Naive thymus-derived CD4-positive, alpha-beta T cell (primary cell): Measurements from ENCODE around the gene GSTM1. TPM values are rescaled to one million over a fixed set of nuclear protein-coding genes. Genes with fewer than 3 reads are reported as not detected.

Experiments
- ATAC-seq: fragments of 150-1000 bp; cut with Tn5 transposase; 2 replicates; pipeline ENCODE4 v1.10.0; 2021; ENCODE audit warnings: mild to moderate bottlenecking, moderate library complexity
- CTCF ChIA-PET: fragments of 350-600 bp; sonication (Branson Sonifier 250); formaldehyde crosslinking; loops from one replicate; lab custom pipeline; 2021; ENCODE audit warnings: antibody characterized with exemption; lab: Charles Lee
- POLR2A ChIA-PET: fragments of 350-600 bp; sonication (Branson Sonifier 250); formaldehyde crosslinking; loops from one replicate; lab custom pipeline; 2021; ENCODE audit warnings: antibody characterized with exemption, inconsistent platforms; lab: Charles Lee
- DNase-seq, 9 donors: peaks; one replicate each; pipeline versions ENCODE4 v3.0.0 to v3.0.0-alpha.2; 2020 to 2022; ENCODE audit warnings: mixed read lengths in 1 of 9
- H3K27ac ChIP-seq: one replicate; pipeline ENCODE4 v1.7.0; 2013; ENCODE audit warnings: mild to moderate bottlenecking, low read depth, low read length, moderate library complexity
- H3K27me3 ChIP-seq, 2 donors: one replicate each; pipeline ENCODE4 v1.7.0; 2013; ENCODE audit warnings: low read length in 2 of 2, mild to moderate bottlenecking in 2 of 2, moderate library complexity in 2 of 2; ENCODE audit not compliant: control insufficient read depth in 2 of 2, insufficient read depth in 2 of 2
- H3K36me3 ChIP-seq, 3 experiments: 1 replicate in 2 of 3; 2 replicates in 1 of 3; pipeline ENCODE4 v1.7.0; 2013; ENCODE audit warnings: low read length in 3 of 3, mild to moderate bottlenecking in 3 of 3, moderate library complexity in 1 of 3; ENCODE audit not compliant: insufficient read depth in 3 of 3, control insufficient read depth in 2 of 3
- H3K4me1 ChIP-seq, 2 donors: one replicate each; pipeline ENCODE4 v1.7.0; 2013; ENCODE audit warnings: low read length in 2 of 2, mild to moderate bottlenecking in 2 of 2, moderate library complexity in 1 of 2; ENCODE audit not compliant: control insufficient read depth in 2 of 2, insufficient read depth in 2 of 2
- H3K4me3 ChIP-seq: 2 replicates; pipeline ENCODE4 v1.7.0; 2013; ENCODE audit warnings: mild to moderate bottlenecking, low read length
- H3K9me3 ChIP-seq, 3 experiments: 1 replicate in 2 of 3; 2 replicates in 1 of 3; pipeline ENCODE4 v1.7.0; 2013; ENCODE audit warnings: low read length in 3 of 3; ENCODE audit not compliant: control insufficient read depth in 2 of 3
- H3K27ac Mint-ChIP-seq, 9 donors: one replicate each; pipeline ENCODE4 v1.8.0; 2020 to 2022; ENCODE audit warnings: mixed read lengths in 9 of 9, mild to moderate bottlenecking in 8 of 9, moderate library complexity in 5 of 9, inconsistent platforms in 2 of 9
- H3K27me3 Mint-ChIP-seq, 5 donors: one replicate each; pipeline ENCODE4 v1.8.0; 2021 to 2022; ENCODE audit warnings: mixed read lengths in 5 of 5, mild to moderate bottlenecking in 1 of 5
- H3K36me3 Mint-ChIP-seq, 5 donors: one replicate each; pipeline ENCODE4 v1.8.0; 2020 to 2022; ENCODE audit warnings: mixed read lengths in 5 of 5, mild to moderate bottlenecking in 3 of 5, inconsistent platforms in 1 of 5
- H3K4me1 Mint-ChIP-seq, 7 donors: one replicate each; pipeline ENCODE4 v1.8.0; 2020 to 2022; ENCODE audit warnings: mixed read lengths in 7 of 7, mild to moderate bottlenecking in 3 of 7, inconsistent platforms in 1 of 7
- H3K4me3 Mint-ChIP-seq, 10 donors: one replicate each; pipeline ENCODE4 v1.8.0; 2020 to 2022; ENCODE audit warnings: mild to moderate bottlenecking in 10 of 10, mixed read lengths in 10 of 10, moderate library complexity in 6 of 10, inconsistent platforms in 2 of 10
- H3K9me3 Mint-ChIP-seq, 11 donors: one replicate each; pipeline ENCODE4 v1.8.0; 2020 to 2022; ENCODE audit warnings: mixed read lengths in 11 of 11, mild to moderate bottlenecking in 4 of 11, inconsistent platforms in 1 of 11, moderate library complexity in 1 of 11
- intact Hi-C, 2 donors: fragments of 100-400 bp; cut with micrococcal nuclease; formaldehyde crosslinking; loops; one replicate each; pipeline ENCODE4 v1.15.1; 2023
- polyA plus RNA-seq, 2 donors: library from polyadenylated mRNA; unstranded; fragments of 300-500 nt; fragmentation: Illumina TruSeq; gene quantifications; one replicate each; pipeline ENCODE4 v1.2.3, GENCODE V29; 2021
- total RNA-seq, 6 experiments: library from RNA in 5 of 6; stranded (reverse) in 5 of 6; gene quantifications; 1 replicate in 5 of 6; 2 replicates in 1 of 6; pipeline ENCODE4 v1.2.3 and lab custom pipeline; 2021 to 2026

The GSTM1 gene
- total and polyA plus RNA-seq, 7 experiments from 2014 or later, result 45.9 to 83.6 (median 62.4) TPM; not detected in 4

DNA sequence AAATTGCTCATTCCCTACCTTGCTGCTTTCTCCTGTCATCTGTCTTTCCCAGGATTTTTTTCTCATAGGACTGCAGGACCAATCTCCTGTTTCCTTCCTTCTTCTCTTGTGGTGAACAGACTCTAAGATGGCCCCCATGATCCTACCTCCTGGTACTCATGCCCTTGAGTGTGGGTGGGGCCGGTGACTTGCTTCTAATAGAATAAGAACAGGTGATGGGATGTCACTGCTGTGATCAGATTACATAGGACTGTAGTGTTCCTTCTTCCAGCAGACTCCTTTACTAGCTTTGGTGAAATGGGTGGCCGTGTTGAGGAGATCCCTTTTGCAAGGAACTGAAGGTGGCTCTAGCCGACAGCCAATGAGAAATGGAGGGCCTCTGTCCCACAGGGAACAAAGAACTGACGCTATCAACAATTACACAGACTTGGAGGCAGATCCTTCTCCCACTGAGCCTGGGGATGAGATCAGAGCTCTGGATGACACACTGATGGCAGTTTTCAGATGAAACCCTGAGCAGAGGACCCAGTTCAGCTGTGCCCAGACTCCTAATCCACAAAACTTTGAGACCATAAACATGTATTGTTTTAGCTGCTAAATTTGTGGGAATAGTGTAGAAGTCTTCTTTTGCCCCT, 45.7 kb downstream of the GSTM1 start:
- H3K4me3 Mint-ChIP-seq, result no peak overlapping the region
- peaks cover 0 to 15% (median 3%) of the 10 kb centered on the region in 5 donors for H3K36me3 Mint-ChIP-seq
- no peak overlapping the region for H3K27ac ChIP-seq
- no peak for ATAC-seq
- no peak overlapping the region for H3K4me3 ChIP-seq
- CTCF ChIA-PET, result no interaction called here
- no peak overlapping the region for H3K27ac Mint-ChIP-seq
- no peaks in the 10 kb centered on the region for H3K9me3 ChIP-seq
- DNase-seq, result no peak
- H3K27me3 Mint-ChIP-seq, result peaks cover 0 to 45% (median 0%) of the 10 kb centered on the region in 5 donors
- no peaks in the 10 kb centered on the region for H3K9me3 Mint-ChIP-seq
- peaks cover 0 to 3% (median 0%) of the 10 kb centered on the region in 7 donors for H3K4me1 Mint-ChIP-seq
- intact Hi-C loops, result no loop called here
- POLR2A ChIA-PET, result no interaction called here
- H3K4me1 ChIP-seq, result no peaks in the 10 kb centered on the region
- peaks cover 0 to 3% of the 10 kb centered on the region in 2 donors for H3K27me3 ChIP-seq
- peaks cover 0 to 16% (median 0%) of the 10 kb centered on the region in 3 experiments for H3K36me3 ChIP-seq

DNA sequence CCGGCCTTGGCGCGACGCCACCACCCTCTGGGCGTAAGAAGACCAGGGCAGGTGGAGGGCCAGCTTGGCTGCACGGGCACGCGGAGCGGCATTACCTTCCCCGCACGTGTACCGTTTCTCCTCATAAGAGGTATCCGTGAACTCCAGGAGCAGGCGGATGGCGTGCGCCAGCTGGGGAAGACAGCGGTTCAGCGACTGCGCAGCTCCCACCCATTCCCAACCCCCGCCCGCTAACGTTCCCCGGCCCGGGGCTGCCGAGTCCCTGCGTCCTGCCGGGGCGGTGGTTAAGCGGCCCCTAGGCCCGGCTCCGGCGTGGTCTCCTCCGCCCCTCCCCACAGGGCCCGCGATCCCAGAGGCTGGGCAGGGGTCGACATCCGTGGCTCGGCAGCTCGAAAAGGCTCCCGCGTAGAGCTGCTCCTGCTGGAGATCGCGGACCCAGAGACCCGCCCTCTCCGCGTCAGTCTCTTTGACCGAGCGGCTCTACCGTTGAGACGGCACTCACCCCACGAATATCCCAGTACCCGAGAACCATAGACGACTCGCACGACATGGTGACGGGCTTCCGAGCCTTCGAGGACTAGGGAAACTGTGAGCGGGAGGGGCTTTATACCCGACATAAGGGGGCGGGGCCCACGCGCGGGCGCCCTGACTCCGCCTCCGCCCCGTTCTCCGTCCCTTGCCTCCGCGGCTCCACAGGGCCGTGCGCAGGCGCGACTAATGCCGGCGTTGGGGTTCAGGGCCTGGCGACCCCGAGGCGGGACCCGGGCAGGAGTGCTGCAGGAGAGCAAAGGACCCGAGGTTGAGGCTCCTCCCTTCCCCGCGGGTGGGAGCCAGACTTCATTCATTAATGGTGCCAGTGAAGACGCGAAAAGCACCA, 52.4 kb downstream of the GSTM1 start:
- CTCF ChIA-PET, result interaction anchor here (0.6 kb wide), 1 partner anchor 250 kb away, joined by 3 read pairs; no protein-coding TSS in a partner anchor

DNA sequence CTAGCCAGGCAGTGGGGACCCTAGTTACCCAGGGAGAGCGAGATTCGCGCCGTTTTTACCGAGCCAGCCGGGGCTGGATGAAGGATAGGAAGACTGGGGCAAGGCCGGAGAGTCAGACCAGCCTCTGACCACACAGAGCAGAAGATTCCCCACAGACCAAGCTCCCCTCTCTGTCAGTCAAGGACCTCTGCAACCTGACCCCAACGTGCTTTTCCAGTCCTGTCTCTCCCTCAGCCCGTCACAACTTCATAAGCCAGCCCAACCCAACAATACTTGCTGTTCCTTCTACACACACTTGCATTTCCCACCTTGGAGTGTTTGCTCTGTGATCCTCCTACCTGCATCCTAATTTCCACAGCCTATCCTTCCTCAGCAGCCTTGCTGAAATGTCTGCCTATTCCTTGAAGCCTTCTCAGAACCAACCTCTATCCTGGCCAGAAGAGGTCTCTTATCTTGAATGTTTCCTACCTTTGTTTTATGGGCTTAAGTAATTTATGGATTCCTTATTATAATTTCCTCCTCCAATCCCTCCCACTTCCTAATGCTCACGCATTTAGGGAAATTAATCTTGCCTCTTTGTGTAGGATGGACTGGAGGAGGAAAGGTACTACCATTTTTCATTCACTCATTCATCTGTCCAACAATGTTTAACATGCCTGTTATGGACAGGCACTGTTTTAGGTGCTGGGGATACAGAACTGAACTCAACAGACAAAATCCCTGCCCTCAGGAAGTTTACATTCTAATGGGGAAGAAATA, 53.2 kb downstream of the GSTM1 start, which contains the start of gene GSTM3:
Gene GSTM3 (minus strand): TSS at position 424 of the 759 bp plus-strand sequence. CDS start 751 bp downstream, outside the sequence.
- Histone ChIP-seq H3K9me3 (no peaks in the 10 kb centered on the region), H3K4me3 (peak within 1 kb of the TSS; percentile 70), H3K27me3 (no peaks in the 10 kb centered on the region), H3K36me3 (peaks cover 0 to 19% (median 0%) of the 10 kb centered on the region in 3 experiments), H3K27ac (peak within 1 kb of the TSS; percentile 81), H3K4me1 (peaks cover 0 to 11% of the 10 kb centered on the region in 2 donors)
- DNase-seq (peak in 1 of 9 donors; percentile 11), ATAC-seq (peak; percentile 8)
- H3K4me3 Mint-ChIP-seq, result peak within 1 kb of the TSS; percentile 71 to 93 (median 87)
- POLR2A ChIA-PET, result interaction anchor here (1.0 to 1.5 kb wide), 2 partner anchors 9 to 192 kb away, joined by 3 read pairs; partner anchors contain the start of gene GNAI3
- peaks cover 0 to 9% (median 3%) of the 10 kb centered on the region in 5 donors for H3K36me3 Mint-ChIP-seq
- intact Hi-C loops, result loop anchor here (1.0 to 10.0 kb wide), 5 partner anchors 54 to 244 kb away; partner anchors contain the start of genes AHCYL1 (in 2 of the 2), GSTM2 (in 2 of the 2), GNAI3 (in 1 of the 2) and GSTM1 (in 1 of the 2)
- H3K27ac Mint-ChIP-seq, result peak within 1 kb of the TSS; percentile 17 to 95 (median 72)
- peaks cover 0 to 2% (median 0%) of the 10 kb centered on the region in 11 donors for H3K9me3 Mint-ChIP-seq
- CTCF ChIA-PET, result interaction anchor here (1.9 kb wide), 1 partner anchor 244 kb away, joined by 6 read pairs; the partner anchor contains the start of gene AHCYL1
- H3K27me3 Mint-ChIP-seq, result peaks cover 0 to 54% (median 0%) of the 10 kb centered on the region in 5 donors
- peaks cover 3 to 21% (median 13%) of the 10 kb centered on the region in 7 donors for H3K4me1 Mint-ChIP-seq

More for the DNA sequence above, 52.4 kb downstream of the GSTM1 start:
- Mint-ChIP-seq H3K27me3 (peaks cover 0 to 51% (median 0%) of the 10 kb centered on the region in 5 donors), H3K4me3 (peak overlapping the region; percentile 71 to 93 (median 87)), H3K9me3 (peaks cover 0 to 2% (median 0%) of the 10 kb centered on the region in 11 donors), H3K36me3 (peaks cover 0 to 9% (median 3%) of the 10 kb centered on the region in 5 donors), H3K4me1 (peaks cover 3 to 21% (median 13%) of the 10 kb centered on the region in 7 donors), H3K27ac (peak overlapping the region; percentile 17 to 95 (median 72))
- ATAC-seq (peak; percentile 99), DNase-seq (peak; percentile 73 to 87 (median 85))
- H3K27ac ChIP-seq, result peak overlapping the region; percentile 81
- no peaks in the 10 kb centered on the region for H3K9me3 ChIP-seq
- H3K36me3 ChIP-seq, result peaks cover 0 to 19% (median 0%) of the 10 kb centered on the region in 3 experiments
- intact Hi-C loops, result loop anchor here (1.0 to 10.0 kb wide), 5 partner anchors 53 to 244 kb away; partner anchors contain the start of genes AHCYL1 (in 2 of the 2), GSTM2 (in 2 of the 2), GNAI3 (in 1 of the 2) and GSTM1 (in 1 of the 2)
- peak overlapping the region; percentile 70 for H3K4me3 ChIP-seq
- peaks cover 0 to 11% of the 10 kb centered on the region in 2 donors for H3K4me1 ChIP-seq
- H3K27me3 ChIP-seq, result no peaks in the 10 kb centered on the region
- POLR2A ChIA-PET, result interaction anchor here (1.0 to 1.5 kb wide), 2 partner anchors 10 to 191 kb away, joined by 3 read pairs; partner anchors contain the start of gene GNAI3

Other genes with a start within 250 kb of the GSTM1 start
- gene SYPL2, start 221.3 kb upstream of the GSTM1 start, total RNA-seq, result not detected
- under 1 TPM in 1 of 2 donors, not detected in 1; 0.43 TPM for gene SYPL2, start 221.3 kb upstream of the GSTM1 start, polyA plus RNA-seq
- gene ATXN7L2, start 203.9 kb upstream of the GSTM1 start, total RNA-seq, result 10 to 100 TPM; 10.5 to 12.8 (median 11.7) TPM
- 10 to 100 TPM in 1 of 2 donors, 1 to 10 TPM in 1; 4.9 to 15.2 TPM for gene ATXN7L2, start 203.9 kb upstream of the GSTM1 start, polyA plus RNA-seq
- gene CYB561D1, start 193.7 kb upstream of the GSTM1 start, total RNA-seq, result 10 to 100 TPM; 19.6 to 41.5 (median 24.1) TPM
- 10 to 100 TPM; 13.5 to 25.3 TPM for gene CYB561D1, start 193.7 kb upstream of the GSTM1 start, polyA plus RNA-seq
- 10 to 100 TPM in 3 of 5 experiments, 1 to 10 TPM in 2; 2.9 to 42.2 (median 17.7) TPM for gene AMIGO1, start 178.1 kb upstream of the GSTM1 start, total RNA-seq
- gene AMIGO1, start 178.1 kb upstream of the GSTM1 start, polyA plus RNA-seq, result 10 to 100 TPM; 17.4 to 36.2 TPM
- gene GPR61, start 147.9 kb upstream of the GSTM1 start, total RNA-seq, result under 1 TPM; 0.05 to 0.58 (median 0.42) TPM
- under 1 TPM in 1 of 2 donors, not detected in 1; 0.45 TPM for gene GPR61, start 147.9 kb upstream of the GSTM1 start, polyA plus RNA-seq
- gene GNAI3, start 139.2 kb upstream of the GSTM1 start, total RNA-seq, result 1 to 10 TPM; 4.9 to 9.3 (median 7.0) TPM
- gene GNAI3, start 139.2 kb upstream of the GSTM1 start, polyA plus RNA-seq, result 1 to 10 TPM; 7.2 to 7.7 TPM
- gene GNAT2, start 68.2 kb upstream of the GSTM1 start, total RNA-seq, result under 1 TPM in 1 of 5 experiments, not detected in 4; 0.39 TPM
- not detected for gene GNAT2, start 68.2 kb upstream of the GSTM1 start, polyA plus RNA-seq
- gene AMPD2, start 68.0 kb upstream of the GSTM1 start, total RNA-seq, result 100 to 1,000 TPM in 3 of 5 experiments, 10 to 100 TPM in 2; 82.8 to 403 (median 119) TPM
- 10 to 100 TPM; 26.2 to 51.7 TPM for gene AMPD2, start 68.0 kb upstream of the GSTM1 start, polyA plus RNA-seq
- gene GSTM4, start 31.7 kb upstream of the GSTM1 start, total RNA-seq, result 10 to 100 TPM; 14.2 to 28.4 (median 16.1) TPM
- gene GSTM4, start 31.7 kb upstream of the GSTM1 start, polyA plus RNA-seq, result 10 to 100 TPM in 1 of 2 donors, 1 to 10 TPM in 1; 3.1 to 15.0 TPM
- 100 to 1,000 TPM in 3 of 5 experiments, 10 to 100 TPM in 2; 52.2 to 201 (median 109) TPM for gene GSTM2, start 19.8 kb upstream of the GSTM1 start, total RNA-seq
- gene GSTM2, start 19.8 kb upstream of the GSTM1 start, polyA plus RNA-seq, result 10 to 100 TPM; 64.6 to 72.2 TPM
- gene GSTM5, start 24.4 kb downstream of the GSTM1 start, total RNA-seq, result under 1 TPM in 2 of 5 experiments, not detected in 3; 0.42 to 0.81 TPM
- not detected for gene GSTM5, start 24.4 kb downstream of the GSTM1 start, polyA plus RNA-seq
- 10 to 100 TPM in 2 of 5 experiments, 1 to 10 TPM in 3; 1.9 to 13.9 (median 7.7) TPM for gene GSTM3, start 53.2 kb downstream of the GSTM1 start, total RNA-seq
- 100 to 1,000 TPM in 1 of 2 donors, 10 to 100 TPM in 1; 75.6 to 130 TPM for gene GSTM3, start 53.2 kb downstream of the GSTM1 start, polyA plus RNA-seq
- gene EPS8L3, start 76.1 kb downstream of the GSTM1 start, total RNA-seq, result not detected
- not detected for gene EPS8L3, start 76.1 kb downstream of the GSTM1 start, polyA plus RNA-seq
- gene CSF1, start 223.0 kb downstream of the GSTM1 start, total RNA-seq, result 100 to 1,000 TPM in 1 of 5 experiments, 10 to 100 TPM in 1, 1 to 10 TPM in 3; 1.4 to 125 (median 5.9) TPM
- gene CSF1, start 223.0 kb downstream of the GSTM1 start, polyA plus RNA-seq, result 1 to 10 TPM in 1 of 2 donors, under 1 TPM in 1; 0.94 to 2.2 TPM